ENCODE measurements around the gene E2F3.

Gene E2F3

DNA sequence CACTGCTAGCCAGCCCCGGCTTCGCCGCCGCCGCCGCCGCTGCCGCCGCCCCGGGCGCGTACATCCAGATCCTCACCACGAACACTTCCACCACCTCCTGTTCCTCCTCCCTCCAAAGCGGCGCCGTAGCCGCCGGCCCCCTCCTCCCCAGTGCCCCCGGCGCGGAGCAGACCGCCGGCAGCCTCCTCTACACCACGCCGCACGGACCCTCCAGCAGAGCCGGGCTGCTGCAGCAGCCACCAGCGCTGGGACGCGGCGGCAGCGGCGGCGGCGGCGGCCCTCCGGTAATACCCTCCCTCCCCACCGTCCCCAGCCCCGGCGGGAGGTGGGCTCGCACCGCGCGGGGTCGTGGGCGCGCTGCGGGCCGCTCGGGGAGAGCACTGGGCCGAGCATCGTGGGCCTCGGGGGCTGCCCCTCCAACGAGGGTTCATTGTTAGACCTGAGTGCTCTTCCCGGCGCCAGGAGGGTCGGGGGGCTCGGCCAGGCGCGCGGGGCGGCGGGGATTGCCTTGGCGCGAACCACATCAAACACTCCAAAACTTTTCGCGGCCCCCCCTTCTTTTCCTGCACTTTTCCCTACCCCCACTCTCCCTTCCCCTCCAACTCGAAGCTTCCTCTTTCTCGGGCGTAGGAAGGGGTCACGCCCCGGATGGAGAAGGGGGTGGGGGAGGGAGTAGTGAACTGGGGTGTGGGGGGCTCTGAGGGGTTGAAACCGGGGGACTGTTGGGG is 827 bp downstream of the E2F3 start:
- peak; percentile 46 for DNase-seq

DNA sequence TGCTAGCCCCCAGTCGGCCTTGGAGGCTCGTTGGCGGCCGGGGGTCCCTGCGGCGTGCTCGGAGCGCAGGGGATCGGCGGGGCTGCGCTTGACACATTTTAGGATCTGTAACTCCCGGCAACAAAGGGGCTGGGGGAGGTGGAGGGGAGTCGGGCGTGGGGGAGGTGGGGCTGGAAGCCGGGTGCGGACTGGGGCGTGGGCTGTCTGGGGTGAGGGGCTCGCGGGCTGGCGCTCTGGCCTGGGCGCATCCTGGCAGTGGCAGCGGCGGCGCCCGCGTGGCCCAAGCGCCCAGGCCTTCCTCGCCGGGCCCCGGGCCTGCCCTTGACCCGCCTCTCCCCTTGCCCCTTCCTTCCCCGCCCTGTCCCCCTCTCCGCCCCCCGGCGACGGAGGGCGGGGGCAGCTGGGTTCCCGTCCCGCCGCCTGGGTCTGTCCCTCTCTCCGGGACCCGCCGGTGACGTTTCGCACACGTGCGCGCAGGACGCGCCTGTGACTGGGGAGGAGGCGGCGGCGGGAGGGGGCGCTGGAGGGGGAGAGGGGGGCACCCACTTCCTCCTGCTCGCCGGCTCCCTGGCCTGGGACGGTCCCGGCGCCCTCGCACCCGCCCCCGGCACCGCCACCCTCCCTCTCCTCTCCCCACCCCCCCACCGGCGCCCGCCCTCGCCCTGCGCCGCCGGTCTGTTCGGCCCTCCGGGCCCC is 1.5 kb downstream of the E2F3 start:
- peak; percentile 88 for DNase-seq

DNA sequence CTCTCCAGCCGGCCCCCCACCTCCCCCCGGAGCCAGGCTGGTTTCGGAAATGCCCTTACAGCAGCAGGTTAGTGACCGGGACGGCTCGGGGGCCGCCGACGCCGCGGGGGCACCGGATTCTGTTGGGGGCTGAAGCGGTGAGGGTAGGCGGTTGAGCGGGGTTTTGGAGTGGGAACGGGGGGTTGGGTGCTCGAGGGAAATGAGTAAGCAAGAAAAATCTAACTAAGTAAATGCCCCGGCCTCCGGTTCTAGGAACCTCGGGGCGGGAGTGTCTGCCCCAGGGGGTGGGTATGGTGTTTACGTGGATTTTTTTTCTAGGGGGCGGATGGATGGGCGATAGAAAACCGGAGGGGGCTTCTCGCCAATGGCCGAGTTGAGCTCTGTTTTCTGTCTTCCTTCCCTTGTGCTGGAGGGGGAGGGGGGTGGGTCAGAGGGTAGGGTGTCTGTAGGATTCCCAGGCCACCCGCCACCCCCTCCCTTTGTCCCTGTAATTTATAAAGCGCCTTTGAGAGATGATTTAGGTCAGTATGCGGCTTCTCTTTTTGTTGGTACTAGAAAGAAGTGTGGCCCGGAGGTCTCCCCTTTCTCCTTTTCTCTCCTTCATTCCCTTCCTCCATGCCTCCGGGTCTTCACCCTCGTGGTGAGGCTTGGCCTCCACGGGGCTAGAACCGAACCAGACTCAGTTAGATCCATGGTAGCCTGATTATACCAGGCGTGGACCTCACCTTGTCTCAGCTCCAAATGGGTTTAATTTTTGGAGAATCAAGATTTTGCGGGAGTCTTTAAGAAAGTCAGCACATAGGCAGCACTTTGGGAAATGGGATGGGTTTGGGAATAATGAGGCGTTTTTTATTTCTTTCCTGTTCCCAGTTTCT is 2.3 kb downstream of the E2F3 start:
- peak; percentile 47 for DNase-seq

DNA sequence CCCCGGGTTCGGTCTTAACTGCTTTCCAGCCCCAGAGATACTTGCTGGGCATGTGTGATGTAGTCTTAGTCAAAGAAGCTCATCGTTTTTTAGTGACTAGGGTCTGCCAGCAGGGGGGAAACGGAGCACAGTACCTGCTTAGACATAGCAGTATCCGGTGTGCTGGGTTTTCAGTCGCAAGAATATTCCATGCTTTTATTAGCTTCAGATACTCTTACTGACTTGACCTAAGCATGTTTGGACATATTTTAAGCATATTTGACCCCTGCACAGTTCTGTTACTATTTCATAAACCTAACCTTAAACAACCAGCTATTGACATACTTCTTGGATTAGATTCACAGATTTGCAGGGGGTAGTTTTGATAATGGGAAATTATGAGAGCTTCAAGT is 3.0 kb downstream of the E2F3 start:
- peak; percentile 74 for DNase-seq

DNA sequence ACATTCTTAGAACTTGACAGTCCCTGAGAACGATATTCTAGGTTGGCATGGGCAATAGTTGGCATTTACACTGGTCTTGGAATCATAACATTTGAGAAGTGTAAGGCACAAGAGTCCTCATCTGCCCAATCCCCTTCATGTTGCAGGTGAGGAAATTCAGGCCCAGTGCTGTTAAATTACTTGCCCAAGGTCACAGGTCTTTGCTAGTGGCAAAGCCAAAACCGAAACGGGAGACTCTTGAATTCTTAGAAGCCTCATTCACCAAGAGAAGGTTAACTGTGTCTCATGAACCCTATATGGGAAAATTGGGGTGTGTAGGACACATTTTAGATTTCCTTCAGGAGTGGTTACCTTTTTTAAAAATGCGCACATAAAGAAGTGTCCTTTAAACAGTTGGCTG is 7.2 kb downstream of the E2F3 start:
- DNase-seq: no peak

DNA sequence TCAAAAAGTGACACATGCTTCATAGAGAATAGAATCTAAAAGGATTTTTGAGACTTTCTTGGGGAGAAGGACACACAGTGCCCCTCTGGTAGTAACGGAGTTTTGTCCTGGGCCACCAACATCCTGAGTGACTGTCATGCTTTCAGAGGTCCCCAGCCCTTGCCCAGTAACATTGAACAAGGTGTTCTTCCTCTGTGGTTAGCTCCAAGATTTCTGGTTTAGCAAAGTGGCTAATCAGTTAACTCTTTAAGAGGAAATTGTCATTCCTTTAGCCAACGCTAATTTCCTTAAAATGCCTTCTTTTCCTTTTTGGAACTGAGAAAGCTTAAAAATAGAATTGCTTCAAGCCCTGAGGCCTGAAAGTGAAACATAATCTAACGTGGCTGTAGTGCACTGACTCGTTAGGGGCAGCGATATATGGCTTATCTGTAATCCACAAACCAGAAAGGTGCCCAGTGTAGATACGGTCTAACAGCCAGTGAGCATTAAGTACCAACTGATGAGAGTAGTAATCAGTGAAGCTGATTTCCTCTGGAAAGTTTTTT is 7.8 kb downstream of the E2F3 start:
- DNase-seq: no peak

DNA sequence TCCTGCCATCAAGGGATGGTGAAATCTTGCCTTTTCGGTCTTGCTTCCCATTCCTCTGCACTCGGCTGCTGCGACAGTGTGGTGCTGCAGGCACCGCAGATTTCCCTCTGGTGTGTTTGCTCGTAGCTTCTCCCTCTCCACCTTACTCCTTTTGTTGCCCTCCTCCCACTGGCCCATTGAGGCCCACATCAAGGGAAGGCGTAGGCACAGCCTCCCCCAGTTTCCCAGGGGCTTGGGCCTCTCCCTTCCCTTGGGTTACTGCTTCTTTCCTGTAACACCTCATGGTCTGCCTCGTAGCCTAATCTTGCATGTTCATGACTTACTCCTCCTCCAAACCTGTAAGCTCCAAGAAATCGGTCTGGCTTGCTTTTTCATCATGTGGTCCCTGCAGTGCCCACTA is 9.9 kb downstream of the E2F3 start:
- DNase-seq: no peak

DNA sequence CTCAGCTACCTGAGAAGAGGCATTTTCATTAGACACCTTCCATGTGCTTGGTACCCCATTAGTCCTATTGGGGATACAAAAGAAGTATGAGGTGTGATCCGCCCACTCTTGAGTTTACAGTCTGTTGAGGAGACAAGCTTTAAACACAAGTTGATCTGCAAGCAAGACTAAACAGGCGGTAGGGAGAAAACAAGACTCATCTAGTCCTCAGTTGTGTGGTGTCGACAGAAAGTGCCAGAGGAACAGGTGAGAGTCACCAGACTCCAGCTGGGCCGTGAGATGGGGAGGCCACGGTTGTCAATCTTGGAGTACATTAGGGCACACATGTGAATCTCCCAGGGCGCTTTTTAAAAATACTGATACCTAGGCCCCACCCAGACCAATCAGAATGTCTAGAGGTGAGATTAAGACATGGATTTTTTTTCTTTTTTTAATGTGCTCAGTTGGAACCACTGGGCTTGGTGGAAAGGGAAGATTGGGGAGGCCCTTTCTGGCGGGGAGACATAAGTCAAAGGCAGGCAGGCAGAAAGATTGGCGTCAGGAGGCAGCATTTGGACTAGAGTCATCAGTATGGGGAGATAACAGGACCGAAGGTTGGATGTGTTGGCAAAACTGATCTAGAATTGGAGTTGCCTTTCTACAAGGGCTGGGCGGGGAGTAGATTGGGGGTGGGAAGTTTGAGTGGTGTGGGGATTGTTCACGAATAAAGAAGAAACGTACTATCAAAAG is 10.4 kb downstream of the E2F3 start:
- no peak for DNase-seq

DNA sequence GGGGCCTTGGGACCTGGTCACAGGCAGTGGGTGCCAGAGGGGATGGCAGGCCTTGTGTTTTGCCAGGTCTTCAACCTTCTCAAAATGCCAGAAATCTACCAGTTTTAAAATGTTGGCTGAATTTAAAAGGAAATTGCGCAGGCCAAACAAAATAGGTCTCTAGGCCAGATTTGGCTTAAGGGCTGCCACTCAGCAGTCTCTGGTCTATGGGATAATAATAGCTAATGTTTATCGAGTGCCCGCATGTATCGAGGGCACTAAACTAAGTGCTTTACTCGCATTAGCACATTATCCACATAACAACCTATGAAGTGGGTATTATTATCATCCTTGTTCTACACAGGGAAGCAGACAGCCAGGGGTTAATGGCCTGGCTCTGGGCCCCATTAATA is 11.0 kb downstream of the E2F3 start:
- DNase-seq: no peak

DNA sequence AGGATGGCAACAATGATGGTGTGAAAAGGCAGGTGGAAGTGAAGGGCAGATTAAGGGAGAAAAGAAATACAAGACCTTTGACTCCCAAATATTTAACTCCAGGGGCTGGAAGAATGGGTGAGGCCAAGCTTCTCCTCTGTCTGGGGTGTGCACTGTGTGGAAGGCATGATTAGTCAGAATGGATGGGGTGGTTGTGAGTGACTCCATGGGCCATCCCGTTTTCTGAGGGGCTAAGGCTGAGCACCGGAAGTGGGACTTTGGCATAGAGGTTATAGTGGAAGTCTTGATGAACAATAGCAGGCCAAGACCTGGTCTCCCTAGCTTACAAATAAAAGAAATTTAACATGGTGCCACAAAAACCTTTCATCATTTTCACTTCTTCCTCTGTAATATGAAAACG is 12.1 kb downstream of the E2F3 start:
- DNase-seq: no peak

DNA sequence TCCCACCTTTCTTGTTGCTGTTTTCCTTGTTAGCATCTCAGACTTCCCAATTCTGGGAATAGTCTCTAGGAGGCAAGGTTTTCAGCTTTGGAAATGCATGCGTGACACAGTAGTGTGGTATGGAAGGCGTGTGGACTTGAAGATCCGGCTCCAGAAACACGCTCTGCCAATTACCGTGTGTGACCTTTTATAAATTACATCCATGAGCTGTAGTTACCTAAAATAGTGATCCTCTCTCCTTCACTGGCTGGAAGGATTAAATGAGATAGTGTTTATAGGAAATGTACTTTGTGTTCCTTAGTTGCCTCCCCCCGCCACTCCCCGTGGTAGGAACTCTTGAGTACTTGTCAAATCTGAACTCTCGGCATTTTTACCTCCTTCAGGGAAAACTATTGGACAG is 13.0 kb downstream of the E2F3 start:
- no peak for DNase-seq

DNA sequence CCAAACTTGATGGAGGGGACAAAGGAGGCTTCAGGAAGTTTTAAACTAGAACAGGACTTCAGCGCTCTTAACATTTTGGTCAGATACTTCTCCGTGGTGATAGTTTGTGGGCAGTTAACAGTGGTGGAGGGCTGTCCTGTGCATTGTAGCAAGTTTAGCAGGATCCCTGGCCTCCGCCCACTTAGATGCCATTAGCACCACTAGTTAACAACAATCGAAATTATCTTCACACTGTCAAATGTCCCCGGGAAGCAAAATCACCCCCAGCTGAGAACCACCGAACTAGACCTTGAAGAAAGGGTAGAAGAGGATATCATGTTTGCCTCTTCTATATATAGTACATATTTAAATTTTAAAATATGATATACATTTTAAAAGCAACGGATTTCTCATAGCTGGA is 13.6 kb downstream of the E2F3 start:
- DNase-seq: no peak

DNA sequence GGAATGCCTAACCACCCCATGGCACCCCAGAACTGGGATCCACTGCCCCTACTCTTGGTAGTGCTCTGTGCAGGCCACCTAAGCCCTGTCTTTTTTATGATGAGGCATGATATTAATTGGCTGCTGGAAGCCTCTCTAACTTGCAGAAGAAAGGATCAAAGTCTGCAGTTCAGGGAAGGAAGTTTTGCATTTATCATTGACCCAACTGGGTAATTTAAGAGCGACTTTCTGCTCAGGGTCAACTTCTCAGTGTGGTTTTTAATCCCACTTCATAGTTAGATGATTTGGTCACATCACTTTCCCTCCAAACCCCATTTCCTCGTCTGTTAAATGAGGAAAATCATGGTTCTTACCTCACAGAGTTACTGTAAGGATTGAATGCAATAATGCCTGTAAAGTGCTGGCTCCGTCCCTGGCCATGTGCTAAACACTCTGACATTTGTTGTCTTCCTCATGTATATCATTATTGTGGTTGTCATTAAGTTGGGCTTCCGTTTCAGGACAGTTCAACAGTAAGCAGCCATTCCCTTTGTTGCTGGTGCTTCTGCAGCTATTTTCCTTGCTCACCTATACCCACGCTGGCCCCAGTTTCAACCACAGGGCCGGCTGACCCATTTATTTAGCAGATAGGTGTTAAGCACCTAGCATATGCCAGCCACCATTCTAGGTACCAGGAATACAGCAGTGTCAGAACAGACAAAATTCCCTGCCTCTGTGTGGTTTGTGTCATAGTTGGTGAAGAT is 14.2 kb downstream of the E2F3 start:
- DNase-seq: no peak

DNA sequence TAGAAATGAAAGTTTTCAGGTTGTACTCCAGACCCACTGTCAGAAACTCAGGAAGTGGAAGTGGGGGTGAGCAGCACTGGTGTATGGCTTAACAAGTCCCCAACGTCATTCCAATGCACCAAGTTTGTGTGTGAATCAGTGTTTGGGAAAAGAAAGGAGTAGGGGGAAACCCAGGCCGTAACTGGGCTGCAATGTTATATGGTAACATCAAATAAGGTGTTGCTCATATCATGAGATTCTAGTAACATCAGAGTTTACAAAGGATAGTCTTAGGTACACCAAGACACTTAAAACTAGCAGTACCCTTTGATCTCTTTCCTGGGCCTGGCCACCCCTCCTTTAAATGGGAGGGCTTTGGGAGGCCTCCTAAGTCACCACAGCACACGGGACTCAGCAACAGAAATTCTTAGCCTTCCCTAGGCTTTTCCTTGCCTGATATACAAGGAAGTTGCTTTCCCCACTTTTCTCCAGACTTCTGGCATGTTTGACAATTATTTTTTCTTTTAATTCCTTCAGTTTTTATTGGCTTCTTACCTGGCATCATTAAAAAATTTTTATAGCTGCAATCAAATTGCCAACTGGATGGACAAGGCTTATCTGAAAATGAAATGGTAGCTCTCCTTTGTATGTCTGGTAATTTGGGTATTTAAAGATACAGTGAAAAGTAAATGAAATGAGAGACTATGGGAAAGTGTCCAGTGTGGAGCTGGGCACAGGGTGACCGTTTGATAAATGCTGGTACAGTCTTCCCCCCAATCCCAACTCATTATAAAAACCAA is 15.1 kb downstream of the E2F3 start:
- no peak for DNase-seq

DNA sequence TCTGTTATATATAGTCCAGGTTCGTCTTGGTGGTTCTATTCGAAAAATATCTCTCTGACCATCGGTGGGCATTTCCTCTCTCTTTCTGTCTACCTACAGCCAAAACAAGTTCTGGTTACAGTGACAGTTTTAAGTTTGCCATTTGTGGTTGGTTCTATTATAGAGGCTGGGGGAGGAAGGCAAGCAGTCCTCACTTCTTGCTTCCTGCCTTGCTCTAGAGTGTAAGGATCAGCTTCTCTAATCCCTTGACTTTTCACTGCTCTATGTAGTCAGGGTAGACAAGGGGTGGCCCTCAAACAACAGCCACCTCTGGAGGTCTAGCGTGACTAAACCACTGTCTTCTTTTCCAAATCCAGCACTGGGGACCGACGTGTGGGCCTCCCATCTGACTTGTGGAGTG is 16.1 kb downstream of the E2F3 start:
- no peak for DNase-seq

DNA sequence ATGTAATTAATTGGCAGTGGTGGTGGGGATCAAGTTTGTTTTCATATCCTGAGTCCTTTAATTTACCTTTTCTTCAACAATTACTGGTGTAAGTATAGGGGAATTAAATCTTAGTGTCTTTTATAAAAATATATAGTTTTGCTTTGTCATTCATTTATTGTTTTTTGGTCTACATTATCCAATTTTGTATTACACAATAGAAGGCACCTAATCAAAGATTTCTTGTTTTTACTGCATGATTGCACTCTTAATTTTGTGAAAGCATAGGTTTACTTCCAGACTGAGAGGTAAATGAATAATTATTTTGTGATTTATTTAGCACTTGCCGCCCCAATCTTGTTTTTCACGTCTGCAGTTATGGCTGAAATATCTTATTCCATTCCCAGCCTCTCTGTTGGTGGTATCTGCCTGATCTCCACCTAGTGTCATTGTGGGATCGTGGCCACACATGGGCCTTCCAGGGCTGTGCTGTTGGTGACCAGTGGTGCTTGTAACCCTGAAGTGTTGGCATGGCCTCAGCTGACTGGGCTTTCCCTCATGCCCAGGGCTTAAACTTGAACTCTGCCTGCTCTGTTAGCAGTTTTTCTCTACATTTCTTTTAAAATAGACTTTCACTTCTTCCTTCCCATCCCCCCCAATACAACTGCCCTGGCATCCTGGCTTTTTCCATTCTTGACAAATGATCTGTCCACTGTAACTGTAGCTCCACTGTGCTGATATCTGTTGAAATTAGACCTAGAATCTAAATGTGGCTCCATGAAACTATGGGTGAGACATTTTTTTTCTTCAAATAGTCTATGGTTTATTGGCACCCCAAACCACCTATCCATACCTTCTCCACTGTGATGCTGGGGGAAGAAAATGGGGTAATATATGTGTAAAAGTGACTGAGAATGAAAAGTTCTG is 24.8 kb downstream of the E2F3 start:
- no peak for DNase-seq

DNA sequence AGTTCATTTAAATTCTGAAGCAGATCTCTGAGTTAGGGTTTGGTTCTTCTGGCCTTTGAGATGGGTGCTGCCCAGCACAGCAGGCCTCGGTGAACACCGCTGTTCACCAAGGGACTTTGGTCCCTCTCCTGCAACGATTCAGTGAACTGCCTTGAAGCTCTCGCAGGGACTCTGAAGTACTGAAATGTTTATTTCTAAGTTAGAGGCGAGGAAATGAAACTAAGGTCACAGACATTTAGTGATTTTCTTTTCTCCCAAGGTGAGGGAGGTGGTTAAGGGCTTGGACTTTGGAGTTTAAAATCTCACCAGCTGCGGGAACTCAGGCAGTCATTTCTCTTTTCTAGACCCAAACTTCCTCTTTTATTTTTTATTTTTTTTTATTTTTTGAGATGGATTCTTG is 26.2 kb downstream of the E2F3 start:
- DNase-seq: no peak

DNA sequence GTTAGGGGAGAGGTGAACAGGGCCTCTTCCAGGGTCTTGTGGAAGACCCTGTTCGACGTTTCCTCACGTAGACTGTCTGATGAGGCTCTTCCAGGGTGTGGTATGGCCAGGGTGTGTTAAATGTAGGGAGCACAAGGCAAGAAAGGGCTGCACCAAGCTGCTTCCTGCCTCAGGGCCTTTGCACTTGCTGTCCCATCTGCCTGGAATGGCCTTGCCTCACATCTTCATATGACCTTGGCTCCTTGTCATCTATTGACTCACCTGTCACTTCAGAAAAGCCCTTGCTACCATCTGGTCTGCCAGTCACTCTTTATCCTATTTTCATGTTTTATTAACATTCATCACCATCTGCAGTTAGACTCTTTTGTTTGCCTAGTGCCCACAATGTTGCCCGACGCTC is 31.0 kb downstream of the E2F3 start:
- peak; percentile 21 for DNase-seq

DNA sequence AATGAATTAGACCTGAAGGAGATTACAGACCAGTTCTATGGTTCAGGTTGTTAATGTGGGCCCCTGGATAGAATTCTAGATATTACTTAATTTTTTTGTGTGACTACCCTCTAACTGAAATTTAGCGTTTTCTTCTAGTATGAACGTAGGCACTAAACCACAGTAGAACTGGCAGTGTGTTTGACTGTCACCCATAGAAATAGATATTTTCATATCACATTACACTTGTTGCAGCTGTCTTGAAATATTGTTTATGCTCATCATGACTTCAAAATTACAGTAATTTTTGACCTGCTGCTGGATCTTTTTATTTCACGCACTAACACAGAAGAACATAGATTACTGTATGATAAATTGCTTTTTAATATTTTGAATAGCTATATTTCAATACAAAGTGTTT is 31.6 kb downstream of the E2F3 start:
- DNase-seq: peak; percentile 13

DNA sequence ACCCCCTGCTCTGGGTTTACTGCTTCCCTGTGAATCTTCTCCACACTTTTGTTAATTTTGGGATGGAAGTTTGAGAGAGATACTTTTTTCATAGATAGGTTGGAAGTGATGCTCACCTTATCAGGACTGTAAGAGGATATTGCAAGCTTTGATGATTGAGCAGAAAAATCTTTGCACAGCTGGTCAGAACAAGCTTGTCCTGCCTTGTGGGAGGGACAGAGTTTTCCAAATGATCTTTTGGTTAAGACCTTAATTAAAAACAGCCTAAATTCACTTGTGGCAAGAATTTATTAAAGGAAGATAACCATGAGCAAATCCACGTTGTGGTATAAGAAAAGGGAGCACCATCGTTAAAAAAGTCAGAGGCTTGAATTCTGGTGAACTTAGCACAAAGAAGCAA is 32.2 kb downstream of the E2F3 start:
- no peak for DNase-seq

Data from NCI-H2171 (cell line).